Liver (tissue), 9 donors: Measurements from ENCODE around the gene UBAP1. TPM values are rescaled to one million over a fixed set of nuclear protein-coding genes. Genes with fewer than 3 reads are reported as not detected.

Experiments
- DNase-seq: peaks from one replicate; pipeline ENCODE4 v3.0.0-alpha.2; 2017; ENCODE audit warnings: low spot score
- H3K27ac ChIP-seq, 2 donors: one replicate each; pipeline ENCODE4 v1.7.0; 2013; ENCODE audit warnings: inconsistent platforms in 2 of 2, low read length in 2 of 2, control low read depth in 1 of 2, low read depth in 1 of 2, mild to moderate bottlenecking in 1 of 2
- H3K27me3 ChIP-seq, 4 donors: one replicate each; pipeline versions ENCODE4 v1.6.1 to v1.7.0; 2013; ENCODE audit warnings: low read length in 3 of 4, inconsistent platforms in 1 of 4, mild to moderate bottlenecking in 1 of 4, moderate library complexity in 1 of 4; ENCODE audit not compliant: control insufficient read depth in 4 of 4, insufficient read depth in 4 of 4
- H3K36me3 ChIP-seq, 4 donors: one replicate each; pipeline versions ENCODE4 v1.6.1 to v1.7.0; 2013; ENCODE audit warnings: low read length in 3 of 4, mild to moderate bottlenecking in 3 of 4, low read depth in 1 of 4, moderate library complexity in 1 of 4; ENCODE audit not compliant: control insufficient read depth in 4 of 4, insufficient read depth in 3 of 4
- H3K4me1 ChIP-seq, 4 donors: one replicate each; pipeline versions ENCODE4 v1.6.1 to v1.7.0; 2013; ENCODE audit warnings: low read length in 3 of 4, mild to moderate bottlenecking in 3 of 4, moderate library complexity in 1 of 4; ENCODE audit not compliant: control insufficient read depth in 4 of 4, insufficient read depth in 4 of 4
- H3K4me3 ChIP-seq, 3 donors: one replicate each; pipeline versions ENCODE4 v1.6.1 to v1.7.0; 2013; ENCODE audit warnings: low read length in 3 of 3, control low read depth in 1 of 3, low read depth in 1 of 3, mild to moderate bottlenecking in 1 of 3
- H3K9ac ChIP-seq, 2 donors: one replicate each; pipeline ENCODE4 v1.7.0; 2013; ENCODE audit warnings: low read length in 2 of 2, mild to moderate bottlenecking in 2 of 2, moderate library complexity in 2 of 2, control low read depth in 1 of 2, low read depth in 1 of 2
- H3K9me3 ChIP-seq, 4 donors: one replicate each; pipeline versions ENCODE4 v1.6.1 to v1.7.0; 2013; ENCODE audit warnings: low read length in 3 of 4; ENCODE audit not compliant: control insufficient read depth in 4 of 4
- CTCF ChIP-seq: fragments of 150-350 bp; IDR thresholded peaks from 2 replicates; pipeline ENCODE4 v1.5.1; 2017; ENCODE audit warnings: improper control_type of control experiment, low read depth, low read length; ENCODE audit not compliant: missing input control
- EGR1 ChIP-seq, 2 donors: IDR thresholded peaks; 2 replicates each; pipeline ENCODE4 v1.6.1; 2016 to 2018; ENCODE audit warnings: antibody characterized with exemption in 2 of 2, low read depth in 2 of 2
- FOXA1 ChIP-seq: IDR thresholded peaks from 2 replicates; pipeline ENCODE4 v1.6.1; 2016; ENCODE audit warnings: antibody characterized with exemption
- FOXA2 ChIP-seq: IDR thresholded peaks from 2 replicates; pipeline ENCODE4 v1.6.1; 2016; ENCODE audit warnings: antibody characterized with exemption
- GABPA ChIP-seq, 2 donors: IDR thresholded peaks in 1 of 2; conservative IDR thresholded peaks in 1 of 2; 2 replicates each; pipeline ENCODE4 v1.6.1; 2016; ENCODE audit warnings: antibody characterized with exemption in 2 of 2, mild to moderate bottlenecking in 1 of 2, moderate library complexity in 1 of 2
- HNF4A ChIP-seq, 2 donors: conservative IDR thresholded peaks; 2 replicates each; pipeline ENCODE4 v1.6.1; 2016; ENCODE audit warnings: antibody characterized with exemption in 2 of 2, mild to moderate bottlenecking in 2 of 2
- HNF4G ChIP-seq: IDR thresholded peaks from 2 replicates; pipeline ENCODE4 v1.6.1; 2016; ENCODE audit warnings: antibody characterized with exemption
- JUND ChIP-seq, 2 donors: IDR thresholded peaks; 2 replicates each; pipeline ENCODE4 v1.6.1; 2016; ENCODE audit warnings: antibody characterized with exemption in 2 of 2
- NR2F2 ChIP-seq: IDR thresholded peaks from 2 replicates; pipeline ENCODE4 v1.6.1; 2016; ENCODE audit warnings: antibody characterized with exemption
- REST ChIP-seq: IDR thresholded peaks from 2 replicates; pipeline ENCODE4 v1.6.1; 2016; ENCODE audit warnings: antibody characterized with exemption, mild to moderate bottlenecking
- RXRA ChIP-seq, 2 donors: IDR thresholded peaks; 2 replicates each; pipeline ENCODE4 v1.6.1; 2017 to 2018; ENCODE audit warnings: antibody characterized with exemption in 2 of 2, mild to moderate bottlenecking in 1 of 2
- SP1 ChIP-seq: IDR thresholded peaks from 2 replicates; pipeline ENCODE4 v1.6.1; 2018; ENCODE audit warnings: antibody characterized with exemption, mild to moderate bottlenecking
- TAF1 ChIP-seq: conservative IDR thresholded peaks from 2 replicates; pipeline ENCODE4 v1.6.1; 2016; ENCODE audit warnings: antibody characterized with exemption, mild to moderate bottlenecking
- YY1 ChIP-seq: IDR thresholded peaks from 2 replicates; pipeline ENCODE4 v1.6.1; 2016; ENCODE audit warnings: antibody characterized with exemption, mild to moderate bottlenecking
- WGBS: extraction: QIAGEN DNeasy Blood & Tissue Kit; methylation state at CpG from one replicate; pipeline ENCODE4 v1.1.7; 2013; 5-methylcytosine and 5-hydroxymethylcytosine counted together
- polyA plus RNA-seq, 2 donors: library from polyadenylated mRNA; stranded (reverse) in 1 of 2; unstranded in 1 of 2; fragments of 200-250 nt in 1 of 2; fragments of >200 nt in 1 of 2; fragmentation: Nextera tagmentation in 1 of 2; extraction: Ambion mirVana in 1 of 2; gene quantifications; one replicate each; pipeline versions ENCODE4 v1.2.1 to v1.2.3, GENCODE V29; 2013 to 2015
- total RNA-seq, 2 donors: library from RNA; depleted of rRNA; stranded (reverse); fragments of >200 nt; gene quantifications; one replicate each; pipeline ENCODE4 v1.2.3, GENCODE V29; 2014
- TF ChIP-seq, protein P1 (sequence below): IDR thresholded peaks from 2 replicates; pipeline ENCODE4 v1.6.1; 2016; ENCODE audit warnings: antibody characterized with exemption
- TF ChIP-seq, protein P2 (sequence below): IDR thresholded peaks from 2 replicates; pipeline ENCODE4 v1.6.1; 2016; ENCODE audit warnings: antibody characterized with exemption
- TF ChIP-seq, protein P3 (sequence below): IDR thresholded peaks from 2 replicates; pipeline ENCODE4 v1.6.1; 2016; ENCODE audit warnings: antibody characterized with exemption
- donor health status: healthy.
- donor health status: healthy.
- donor health status: healthy.
- donor health status: healthy.
- donor health status: healthy.

The UBAP1 gene
- total and polyA plus RNA-seq, 4 donors, result 21.2 to 31.6 (median 23.7) TPM

DNA sequence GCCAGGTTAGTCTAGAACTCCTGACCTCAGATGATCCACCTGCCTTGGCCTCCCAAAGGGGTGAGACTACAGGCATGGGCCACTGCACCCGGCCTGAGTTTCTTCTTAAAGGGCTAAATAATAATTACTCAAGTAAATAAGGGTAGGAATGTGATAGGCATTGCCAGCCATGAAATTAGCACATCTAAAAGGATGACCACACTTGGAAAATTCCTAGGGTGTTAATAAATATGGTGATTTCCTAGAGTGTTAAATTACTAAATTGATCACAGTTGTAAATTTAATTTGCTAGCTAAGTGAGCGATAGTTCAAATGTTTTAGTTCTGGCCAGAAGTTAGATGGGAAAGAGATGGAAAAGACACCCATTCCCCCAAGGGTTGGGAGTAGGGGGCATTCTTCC is 53.4 kb downstream of the UBAP1 start:
- H3K36me3 ChIP-seq, result peaks cover 2 to 20% (median 15%) of the 10 kb centered on the region in 4 donors
- 98% methylated on average over 2 of the region's 2 CpGs for WGBS
- TF ChIP-seq EGR1 (IDR thresholded peaks at IDR 0.05; ENCODE audit: low read depth in 2 of 2) (no peak), RXRA (IDR thresholded peaks at IDR 0.05) (no peak), TAF1 (no peak), JUND (IDR thresholded peaks at IDR 0.05) (no peak), NR2F2 (no peak), HNF4A (conservative IDR thresholded peaks at IDR 0.05) (no peak), FOXA1 (no peak), FOXA2 (no peak), REST (no peak), HNF4G (no peak), CTCF (no peak), GABPA (IDR thresholded peaks at IDR 0.05 in 1 of 2, conservative IDR thresholded peaks at IDR 0.05 in 1 of 2) (no peak), YY1 (no peak), SP1 (no peak)
- TF ChIP-seq, protein P1, sequence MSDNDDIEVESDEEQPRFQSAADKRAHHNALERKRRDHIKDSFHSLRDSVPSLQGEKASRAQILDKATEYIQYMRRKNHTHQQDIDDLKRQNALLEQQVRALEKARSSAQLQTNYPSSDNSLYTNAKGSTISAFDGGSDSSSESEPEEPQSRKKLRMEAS, result no peak
- TF ChIP-seq, protein P2, sequence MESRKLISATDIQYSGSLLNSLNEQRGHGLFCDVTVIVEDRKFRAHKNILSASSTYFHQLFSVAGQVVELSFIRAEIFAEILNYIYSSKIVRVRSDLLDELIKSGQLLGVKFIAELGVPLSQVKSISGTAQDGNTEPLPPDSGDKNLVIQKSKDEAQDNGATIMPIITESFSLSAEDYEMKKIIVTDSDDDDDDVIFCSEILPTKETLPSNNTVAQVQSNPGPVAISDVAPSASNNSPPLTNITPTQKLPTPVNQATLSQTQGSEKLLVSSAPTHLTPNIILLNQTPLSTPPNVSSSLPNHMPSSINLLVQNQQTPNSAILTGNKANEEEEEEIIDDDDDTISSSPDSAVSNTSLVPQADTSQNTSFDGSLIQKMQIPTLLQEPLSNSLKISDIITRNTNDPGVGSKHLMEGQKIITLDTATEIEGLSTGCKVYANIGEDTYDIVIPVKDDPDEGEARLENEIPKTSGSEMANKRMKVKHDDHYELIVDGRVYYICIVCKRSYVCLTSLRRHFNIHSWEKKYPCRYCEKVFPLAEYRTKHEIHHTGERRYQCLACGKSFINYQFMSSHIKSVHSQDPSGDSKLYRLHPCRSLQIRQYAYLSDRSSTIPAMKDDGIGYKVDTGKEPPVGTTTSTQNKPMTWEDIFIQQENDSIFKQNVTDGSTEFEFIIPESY, result no peak
- TF ChIP-seq, protein P3, sequence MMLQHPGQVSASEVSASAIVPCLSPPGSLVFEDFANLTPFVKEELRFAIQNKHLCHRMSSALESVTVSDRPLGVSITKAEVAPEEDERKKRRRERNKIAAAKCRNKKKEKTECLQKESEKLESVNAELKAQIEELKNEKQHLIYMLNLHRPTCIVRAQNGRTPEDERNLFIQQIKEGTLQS, result no peak

DNA sequence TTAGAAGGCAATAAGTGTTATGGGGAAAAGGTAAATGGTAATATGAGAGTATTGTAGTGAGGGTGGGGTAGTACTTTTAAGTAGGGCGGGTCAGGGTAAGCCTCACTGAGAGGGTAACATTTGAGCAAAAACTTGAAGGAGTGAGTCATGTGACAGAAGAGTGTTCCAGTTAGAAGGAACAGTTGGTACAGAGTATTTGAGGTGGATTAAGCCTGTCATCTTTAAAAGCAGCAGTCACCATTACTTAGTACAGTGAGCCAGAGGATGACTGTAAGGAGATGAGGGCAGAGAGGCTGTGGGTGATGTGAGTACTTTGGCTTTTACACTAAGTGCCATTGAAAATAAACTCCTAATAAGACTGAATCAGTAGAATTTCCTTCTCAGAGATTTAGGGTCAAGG is 54.8 kb downstream of the UBAP1 start:
- DNase-seq, result no peak
- Histone ChIP-seq H3K9ac (no peak overlapping the region), H3K27me3 (no peaks in the 10 kb centered on the region), H3K27ac (no peak overlapping the region), H3K9me3 (no peaks in the 10 kb centered on the region), H3K4me3 (no peak overlapping the region), H3K4me1 (peaks cover 1 to 5% (median 4%) of the 10 kb centered on the region in 4 donors), H3K36me3 (peaks cover 2 to 20% (median 16%) of the 10 kb centered on the region in 4 donors)
- WGBS, result 99% methylated on average over 1 of the region's 1 CpG
- TF ChIP-seq CTCF (no peak), SP1 (no peak), EGR1 (IDR thresholded peaks at IDR 0.05; ENCODE audit: low read depth in 2 of 2) (no peak), HNF4G (no peak), FOXA2 (no peak), RXRA (IDR thresholded peaks at IDR 0.05) (no peak), YY1 (no peak), FOXA1 (no peak), TAF1 (no peak)
- TF ChIP-seq, protein P3, result no peak
- TF ChIP-seq, protein P2, result no peak
- TF ChIP-seq, protein P1, result no peak

More for the DNA sequence above, 53.4 kb downstream of the UBAP1 start:
- DNase-seq, result no peak
- Histone ChIP-seq H3K4me1 (peaks cover 2 to 13% (median 9%) of the 10 kb centered on the region in 4 donors), H3K9me3 (no peaks in the 10 kb centered on the region), H3K9ac (no peak overlapping the region), H3K27me3 (no peaks in the 10 kb centered on the region), H3K4me3 (no peak overlapping the region), H3K27ac (no peak overlapping the region)
